T1000 (cell line): ENCODE data around the gene ZNF488.
"Not testable (repeated sequence)": the region's sequence is repeated elsewhere in the genome, so short reads cannot be mapped to it uniquely, and the experiment has no call there.

Experiments
- DNase-seq: peaks from one replicate; lab custom pipeline; 2025; ENCODE audit warnings: mixed read lengths; lab: John Stamatoyannopoulos, UW

The ZNF488 gene, protein sequence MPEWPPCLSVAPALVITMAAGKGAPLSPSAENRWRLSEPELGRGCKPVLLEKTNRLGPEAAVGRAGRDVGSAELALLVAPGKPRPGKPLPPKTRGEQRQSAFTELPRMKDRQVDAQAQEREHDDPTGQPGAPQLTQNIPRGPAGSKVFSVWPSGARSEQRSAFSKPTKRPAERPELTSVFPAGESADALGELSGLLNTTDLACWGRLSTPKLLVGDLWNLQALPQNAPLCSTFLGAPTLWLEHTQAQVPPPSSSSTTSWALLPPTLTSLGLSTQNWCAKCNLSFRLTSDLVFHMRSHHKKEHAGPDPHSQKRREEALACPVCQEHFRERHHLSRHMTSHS

DNA sequence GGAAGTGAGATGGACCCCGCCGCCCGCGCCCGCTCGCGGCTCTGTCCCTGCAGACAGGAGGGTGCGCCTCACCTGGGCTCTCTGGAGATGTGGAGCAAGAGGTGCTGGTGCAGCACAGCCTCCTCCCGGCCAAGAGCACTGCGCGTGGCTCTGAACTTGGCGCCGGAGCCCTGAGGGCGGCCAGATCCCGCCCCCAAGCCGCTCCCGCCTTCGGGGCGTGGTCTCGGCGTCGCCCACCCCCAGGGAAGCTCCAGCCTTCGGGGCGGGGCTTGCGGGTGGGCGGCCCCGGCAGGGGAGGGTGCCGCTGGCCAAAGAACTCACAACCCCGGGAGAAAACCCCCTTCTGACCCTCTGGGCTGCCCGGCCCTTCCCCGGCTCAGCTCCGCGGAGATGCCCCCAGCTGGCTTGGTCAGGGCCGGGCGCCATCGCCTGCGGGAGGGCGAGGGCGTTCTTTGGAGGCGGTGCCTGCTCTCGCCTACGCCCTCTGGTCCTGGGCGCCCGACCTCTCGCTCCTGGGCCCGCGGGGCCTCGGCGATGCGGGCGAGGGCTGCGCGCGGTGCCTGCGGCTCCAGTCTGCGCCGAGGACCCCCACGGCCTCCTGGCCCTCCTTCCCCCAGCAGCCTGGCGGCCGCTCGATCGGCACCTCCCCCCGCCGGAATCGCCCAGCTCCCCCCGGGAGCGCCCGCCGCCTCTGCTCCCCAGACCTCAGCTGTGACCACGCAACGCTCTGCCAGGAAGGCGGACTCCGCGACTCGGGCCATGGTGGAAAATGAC lies at the start of gene ZNF488:
Gene ZNF488 (minus strand): TSS at position 146 of the 774 bp plus-strand sequence. CDS start 15,464 bp downstream, outside the sequence.
- peak; percentile 88 for DNase-seq

DNA sequence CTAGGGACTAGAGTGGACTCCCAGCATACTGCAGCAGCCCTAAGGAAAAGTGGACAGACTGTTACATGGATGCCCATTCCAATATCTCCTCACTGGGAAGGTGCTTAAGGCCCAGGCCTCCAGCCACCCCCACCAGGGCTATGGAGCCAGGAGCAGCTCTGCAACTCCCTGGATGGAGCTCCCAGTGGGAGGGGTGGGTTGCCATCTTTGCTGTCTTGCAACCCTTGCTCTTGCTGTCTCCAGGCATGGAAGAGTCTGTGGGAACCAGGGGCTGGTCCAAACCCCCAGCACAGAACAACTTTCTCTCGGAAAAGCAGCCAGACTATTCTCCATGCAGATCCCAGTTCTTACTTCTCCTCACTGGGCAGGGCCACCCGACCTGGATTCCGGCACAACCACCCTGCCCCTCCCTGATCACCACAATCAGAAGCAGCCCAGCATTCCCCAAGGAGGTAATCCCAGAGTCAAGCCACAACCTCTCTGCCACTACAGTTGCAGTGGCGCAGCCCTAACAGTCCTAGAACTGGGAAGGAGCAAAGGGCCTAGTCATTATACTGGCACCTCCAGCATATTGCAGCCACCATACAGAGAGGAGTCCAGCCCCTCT lies 41.8 kb upstream of the ZNF488 start:
- no peak for DNase-seq

DNA sequence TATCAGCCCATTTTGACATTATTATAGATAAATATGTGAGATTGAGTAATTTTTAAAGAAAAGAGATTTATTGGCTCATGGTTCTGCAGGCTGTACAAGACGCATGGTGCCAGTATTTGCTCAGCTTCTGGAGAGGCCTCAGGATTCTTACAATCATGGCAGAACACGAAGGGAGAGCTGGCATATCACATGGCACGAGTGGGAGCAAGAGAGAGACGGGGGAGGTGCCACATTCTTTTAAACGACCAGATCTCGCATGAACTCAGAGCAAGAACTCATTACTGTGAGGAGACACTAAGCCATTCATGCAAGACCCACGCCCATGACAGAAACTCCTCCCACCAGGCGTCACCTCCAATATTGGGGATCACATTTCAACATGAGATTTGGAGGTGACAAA lies 40.1 kb upstream of the ZNF488 start:
- DNase-seq: no peak

DNA sequence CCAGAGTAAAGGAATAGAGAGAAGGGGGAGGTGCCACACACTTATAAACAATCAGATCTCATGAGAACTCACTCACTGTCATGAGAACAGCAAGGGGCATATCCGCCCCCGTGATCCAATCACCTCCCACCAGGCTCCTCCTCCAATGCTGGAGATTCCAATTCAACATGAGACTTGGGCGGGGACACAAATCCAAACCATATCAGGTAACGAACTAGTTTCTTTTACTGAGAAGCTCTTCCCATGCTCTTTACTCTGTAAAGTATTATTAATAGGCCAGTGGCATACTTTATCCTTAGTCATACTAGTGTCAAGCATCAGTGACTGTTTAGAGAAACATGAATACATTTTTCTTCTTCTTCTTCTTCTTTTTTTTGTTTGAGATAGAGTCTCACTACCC lies 39.4 kb upstream of the ZNF488 start:
- no peak for DNase-seq

DNA sequence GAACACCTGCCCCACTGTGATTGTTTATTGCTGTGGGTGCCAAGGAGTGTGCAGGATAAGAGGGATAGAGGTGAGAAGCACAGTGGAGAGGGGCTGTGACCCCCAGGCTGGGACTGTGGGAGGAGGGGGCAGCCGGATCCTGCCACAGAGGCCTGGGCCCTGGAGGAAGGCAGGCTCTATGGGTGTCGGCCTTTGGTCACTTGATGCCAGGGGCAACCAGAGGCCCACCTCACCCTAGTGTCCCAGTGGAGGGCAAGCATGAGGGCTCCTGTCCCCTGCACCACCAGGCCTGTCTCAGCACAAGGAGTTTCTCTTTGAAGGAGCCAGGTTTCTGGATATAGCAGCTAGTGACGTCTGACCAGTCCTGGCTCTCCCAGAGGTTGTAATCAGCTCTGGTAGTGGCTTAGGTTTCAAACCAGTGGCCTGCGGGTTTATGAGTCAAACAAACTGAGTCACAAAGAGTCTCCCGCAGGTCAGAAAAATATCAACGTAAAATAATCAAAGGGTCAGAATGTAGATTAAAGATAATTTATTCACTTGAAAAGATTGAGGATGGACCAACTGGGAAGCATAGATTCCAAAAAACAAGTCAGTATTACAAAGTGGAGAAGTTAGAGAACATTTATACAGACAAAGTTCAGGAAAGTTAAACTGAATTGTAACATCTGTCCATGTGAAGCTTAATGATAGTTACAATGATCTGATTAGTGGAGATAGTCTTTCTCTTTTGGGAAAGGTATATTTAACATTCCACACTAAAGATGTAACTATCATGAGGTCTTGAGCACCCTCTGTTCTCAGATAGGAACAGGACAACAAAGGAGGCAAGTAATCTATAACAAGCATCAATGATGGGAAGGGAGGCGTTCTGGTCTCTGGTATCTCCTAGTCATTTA lies 37.2 kb upstream of the ZNF488 start:
- peak; percentile 70 for DNase-seq

DNA sequence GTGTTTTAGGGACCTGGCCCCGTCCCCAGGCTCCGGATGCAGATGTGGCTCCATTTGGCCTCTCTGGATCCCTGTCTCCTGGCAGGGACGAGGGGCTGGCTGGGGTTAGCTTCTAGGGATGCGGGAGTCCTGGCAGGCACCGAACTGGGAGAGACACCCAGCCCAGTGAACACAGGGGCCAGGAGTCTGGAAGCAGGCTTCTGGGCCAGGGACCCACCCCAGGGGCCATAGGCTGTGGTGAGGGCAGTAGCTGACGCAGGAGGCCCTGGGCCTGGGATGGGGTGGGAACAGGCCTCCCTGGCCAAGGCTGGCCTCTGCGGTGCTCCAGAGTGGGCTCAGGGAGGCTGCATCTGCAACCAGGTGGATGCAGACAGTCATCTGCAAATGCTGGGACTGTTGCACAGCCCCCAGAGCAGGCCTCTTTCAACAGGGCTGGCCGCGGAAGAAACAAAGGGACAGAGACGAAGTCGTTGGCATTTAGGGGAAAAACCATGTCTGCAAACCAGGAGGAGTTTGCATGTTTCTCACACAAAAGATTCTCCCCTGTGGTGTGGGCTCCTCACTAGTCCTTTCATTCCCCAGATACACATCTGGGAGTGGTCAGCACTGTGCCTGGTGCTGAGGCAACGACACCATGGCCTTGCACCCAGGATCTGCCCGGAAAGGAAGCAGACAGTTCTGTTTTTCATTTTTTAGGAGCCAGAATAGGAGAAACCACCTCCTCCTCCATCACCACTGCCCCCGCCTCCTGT lies 36.4 kb upstream of the ZNF488 start:
- no peak for DNase-seq

DNA sequence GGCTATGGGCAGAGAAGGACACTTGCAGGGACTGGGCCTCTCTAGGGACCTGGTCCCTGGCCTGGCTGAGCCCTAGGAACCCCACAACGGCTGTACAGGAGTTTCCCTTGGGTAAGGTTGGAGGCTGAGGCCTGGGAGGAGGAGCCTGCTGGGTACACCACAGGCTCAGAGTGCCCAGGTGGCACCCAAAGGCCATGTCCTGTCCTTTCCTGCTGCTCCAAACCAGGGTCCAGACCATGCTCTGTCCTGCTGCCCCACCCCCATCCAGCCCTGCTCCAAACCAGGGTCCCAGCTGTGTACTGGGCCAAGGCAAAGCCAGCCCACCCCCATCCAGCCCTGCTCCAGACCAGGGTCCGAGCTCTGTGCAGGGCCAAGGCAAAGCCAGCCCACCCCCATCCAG lies 35.3 kb upstream of the ZNF488 start:
- DNase-seq: no peak

DNA sequence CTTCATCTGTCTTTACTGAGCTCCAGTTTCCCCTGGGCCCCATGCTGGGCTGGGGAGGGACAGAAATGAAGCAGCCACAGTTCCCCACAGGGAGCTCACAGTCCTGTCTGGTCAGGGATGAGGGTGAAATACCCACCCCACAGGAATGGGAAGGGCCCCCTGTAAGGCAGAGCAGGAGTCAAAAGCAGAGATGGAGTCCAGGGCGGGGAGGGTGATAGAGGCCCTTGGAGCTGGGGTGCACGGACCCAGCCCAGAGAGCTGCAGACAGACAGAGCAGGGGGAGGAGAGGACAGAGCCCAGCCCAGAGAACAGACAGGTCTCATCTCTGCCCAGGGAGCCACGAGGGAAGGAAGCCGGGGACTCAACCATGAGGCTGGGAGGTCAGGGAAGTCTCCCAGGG lies 34.9 kb upstream of the ZNF488 start:
- DNase-seq: no peak

DNA sequence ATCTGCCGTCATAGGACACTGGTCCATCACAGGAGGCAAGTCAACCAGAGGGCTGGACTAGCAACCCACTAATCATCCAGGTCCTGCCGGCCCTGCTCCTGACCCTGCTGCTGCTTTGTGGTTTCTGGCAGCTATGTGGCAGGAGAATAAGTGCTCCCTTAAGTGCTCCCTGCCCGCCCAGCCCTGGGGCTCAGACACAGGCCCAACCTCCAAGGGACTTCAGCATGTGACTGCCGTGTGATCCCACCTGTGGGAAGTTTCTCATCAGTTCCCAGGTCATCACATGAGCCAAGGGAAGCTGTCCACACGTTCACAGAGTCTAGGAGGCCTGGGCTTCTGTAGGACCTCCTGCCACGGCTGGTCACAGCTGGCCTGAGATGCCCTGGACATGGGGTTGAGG lies 34.2 kb upstream of the ZNF488 start:
- DNase-seq: no peak

DNA sequence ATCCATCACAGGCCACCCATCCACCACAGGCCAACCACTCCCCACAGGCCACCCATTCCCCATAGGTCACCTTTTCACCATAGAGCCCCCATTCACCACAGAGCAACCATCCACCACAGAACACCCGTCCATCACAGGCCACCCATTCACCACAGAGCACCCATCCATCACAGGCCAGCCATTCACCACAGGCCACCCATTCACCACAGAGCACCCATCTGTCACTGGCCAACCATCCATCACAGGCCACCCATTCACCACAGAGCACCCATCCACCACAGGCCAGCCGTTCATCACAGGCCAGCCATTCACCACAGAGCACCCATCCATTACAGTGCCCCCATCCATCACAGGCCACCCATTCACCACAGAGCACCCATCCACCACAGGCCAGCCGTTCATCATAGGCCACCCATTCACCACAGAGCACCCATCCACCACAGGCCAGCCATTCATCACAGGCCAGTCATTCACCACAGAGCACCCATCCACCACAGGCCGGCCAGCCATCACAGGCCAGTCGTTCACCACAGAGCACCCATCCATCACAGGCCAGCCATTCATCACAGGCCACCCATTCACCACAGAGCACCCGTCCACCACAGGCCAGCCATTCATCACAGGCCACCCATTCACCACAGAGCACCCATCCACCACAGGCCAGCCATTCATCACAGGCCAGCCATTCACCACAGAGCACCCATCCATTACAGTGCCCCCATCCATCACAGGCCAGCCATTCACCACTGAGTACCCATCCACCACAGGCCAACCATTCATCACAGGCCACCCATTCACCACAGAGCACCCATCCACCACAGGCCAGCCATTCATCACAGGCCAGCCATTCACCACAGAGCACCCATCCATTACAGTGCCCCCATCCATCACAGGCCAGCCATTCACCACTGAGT lies 32.5 kb upstream of the ZNF488 start:
- not testable (repeated sequence) for DNase-seq

DNA sequence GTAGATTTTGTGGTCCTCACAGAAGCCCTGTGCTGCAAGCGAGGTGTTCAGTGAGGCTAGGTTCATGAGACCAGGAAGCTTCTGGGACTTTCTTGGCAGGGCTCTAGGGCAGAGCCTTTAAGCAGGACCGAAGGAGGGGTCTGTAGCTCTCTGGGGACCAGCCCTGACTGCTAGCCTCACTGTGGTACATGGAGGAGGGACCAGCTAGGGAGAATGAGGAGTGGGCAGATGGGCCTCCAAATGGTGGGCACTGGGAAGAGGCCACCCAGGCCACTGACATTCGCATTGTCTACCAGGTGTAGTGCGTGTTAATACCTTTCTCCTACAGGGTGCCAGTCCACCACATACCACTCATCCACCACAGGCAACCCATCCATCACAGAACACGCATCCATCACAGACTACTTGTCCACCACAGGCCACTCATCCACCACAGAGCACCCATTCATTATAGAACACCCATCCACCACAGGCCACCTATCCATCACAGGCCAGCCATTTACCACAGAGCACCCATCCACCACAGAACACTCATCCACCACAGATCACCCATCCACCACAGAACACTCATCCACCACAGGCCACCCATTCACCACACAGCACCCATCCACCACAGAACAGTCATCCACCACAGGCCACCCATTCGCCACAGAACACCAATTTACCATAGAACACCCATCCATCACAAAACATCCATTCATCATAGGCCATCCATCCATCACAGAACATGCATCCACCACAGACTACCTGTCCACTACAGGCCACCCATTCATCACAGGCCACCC lies 31.6 kb upstream of the ZNF488 start:
- DNase-seq: no peak

DNA sequence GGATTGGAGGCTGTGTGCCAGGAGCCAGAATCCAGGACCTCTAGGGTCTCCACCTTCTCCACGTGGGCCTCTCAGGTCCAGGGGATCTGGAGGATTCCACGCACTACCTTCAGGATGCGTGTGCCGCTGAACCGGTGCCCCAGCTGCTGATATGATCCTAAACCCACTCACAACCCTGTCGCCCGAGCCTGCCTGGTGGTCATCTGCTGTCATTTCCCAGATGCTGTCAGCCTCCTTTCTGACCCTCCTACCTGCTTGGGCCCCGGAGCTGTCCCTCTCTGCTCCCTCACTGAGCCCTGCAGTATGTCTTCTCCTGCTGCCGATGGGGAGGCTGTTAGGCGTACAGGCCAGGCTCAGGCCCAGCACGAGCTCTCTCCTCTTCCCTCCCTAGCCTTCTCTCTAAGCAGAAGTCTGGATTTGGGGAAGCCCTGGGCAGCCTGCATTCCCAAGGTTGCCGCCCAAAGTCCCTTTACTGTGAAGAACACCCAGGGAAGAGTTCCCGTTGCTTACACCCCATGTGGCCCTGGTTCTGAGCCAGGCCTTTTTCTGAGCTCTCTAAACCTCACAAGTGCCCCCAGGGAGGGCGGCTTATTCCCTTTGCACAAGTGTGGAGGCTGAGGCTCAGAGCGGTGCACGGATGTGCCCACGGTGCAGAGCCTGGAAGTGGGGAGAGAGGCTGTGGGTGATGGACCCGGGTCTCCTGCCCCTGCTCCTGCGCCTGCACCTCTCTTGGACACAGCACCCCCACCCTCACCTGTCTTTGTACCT lies 30.8 kb upstream of the ZNF488 start:
- no peak for DNase-seq

DNA sequence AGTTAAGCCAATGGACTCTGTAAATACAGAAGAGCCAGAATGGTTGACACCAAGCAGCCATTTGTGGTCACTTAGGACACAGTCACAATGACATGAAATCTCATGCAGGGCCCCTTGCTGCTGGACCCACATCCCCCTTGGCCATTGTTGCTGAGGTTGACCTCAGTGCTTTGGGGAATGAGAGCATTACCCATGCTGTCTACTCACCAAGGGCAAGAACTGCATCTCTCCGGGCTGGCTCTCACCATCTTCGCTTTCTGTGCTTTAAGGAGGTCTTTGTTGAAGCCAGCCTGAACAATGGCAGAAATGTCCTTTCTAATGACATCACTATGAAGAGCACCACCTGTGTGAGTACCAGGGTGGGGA lies 30.1 kb upstream of the ZNF488 start:
- no peak for DNase-seq

DNA sequence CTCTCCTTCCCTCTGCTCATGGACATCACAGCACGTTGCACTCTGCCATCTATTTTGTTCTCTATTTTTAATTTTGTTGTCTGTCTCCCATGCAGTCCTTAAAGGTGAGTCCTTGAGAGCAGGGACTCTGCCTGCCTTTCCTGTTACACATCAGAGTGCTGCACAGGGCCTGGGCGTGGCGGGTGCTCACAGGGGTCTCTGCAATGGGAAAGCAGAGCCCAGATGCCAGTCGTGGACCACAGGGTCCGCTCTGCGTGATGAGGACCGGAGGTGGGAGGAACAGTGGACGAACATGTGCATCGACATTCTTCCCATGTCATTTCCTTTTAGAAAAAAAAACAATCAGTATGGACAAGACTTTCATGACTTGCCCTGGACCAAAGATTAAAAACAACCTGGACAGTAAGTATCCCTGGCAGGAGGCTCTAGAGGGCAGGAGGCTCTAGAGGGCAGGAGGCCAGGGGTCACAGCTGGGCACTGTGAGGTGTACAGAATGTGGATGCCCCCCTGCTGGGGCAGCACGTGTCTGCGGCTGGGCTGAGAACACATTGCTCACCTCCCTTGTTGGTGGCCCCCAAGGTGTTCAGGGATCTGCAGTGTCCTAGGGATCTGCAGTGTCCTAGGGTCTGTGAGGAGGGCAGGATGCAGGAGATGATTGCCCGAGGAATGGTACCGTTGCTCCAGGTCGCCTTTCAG lies 29.6 kb upstream of the ZNF488 start:
- no peak for DNase-seq

DNA sequence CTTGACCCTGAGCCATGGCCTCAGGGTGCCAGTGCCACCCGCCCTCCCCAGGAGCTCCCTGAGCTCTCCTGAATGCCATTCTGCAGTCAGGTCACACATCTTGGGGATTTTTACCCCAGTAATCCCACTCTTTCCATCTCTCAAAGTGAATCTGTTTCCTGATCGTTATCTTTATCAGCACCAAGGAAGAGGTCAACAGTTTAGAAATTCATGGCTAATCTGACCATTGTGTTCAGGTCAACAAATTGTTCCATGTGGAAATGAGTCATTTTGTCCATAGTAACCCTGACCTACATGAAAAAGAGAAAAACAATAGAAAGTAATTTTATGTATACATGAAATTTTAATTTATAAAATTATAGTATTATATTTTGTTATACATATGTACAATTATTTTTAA lies 28.8 kb upstream of the ZNF488 start:
- no peak for DNase-seq

DNA sequence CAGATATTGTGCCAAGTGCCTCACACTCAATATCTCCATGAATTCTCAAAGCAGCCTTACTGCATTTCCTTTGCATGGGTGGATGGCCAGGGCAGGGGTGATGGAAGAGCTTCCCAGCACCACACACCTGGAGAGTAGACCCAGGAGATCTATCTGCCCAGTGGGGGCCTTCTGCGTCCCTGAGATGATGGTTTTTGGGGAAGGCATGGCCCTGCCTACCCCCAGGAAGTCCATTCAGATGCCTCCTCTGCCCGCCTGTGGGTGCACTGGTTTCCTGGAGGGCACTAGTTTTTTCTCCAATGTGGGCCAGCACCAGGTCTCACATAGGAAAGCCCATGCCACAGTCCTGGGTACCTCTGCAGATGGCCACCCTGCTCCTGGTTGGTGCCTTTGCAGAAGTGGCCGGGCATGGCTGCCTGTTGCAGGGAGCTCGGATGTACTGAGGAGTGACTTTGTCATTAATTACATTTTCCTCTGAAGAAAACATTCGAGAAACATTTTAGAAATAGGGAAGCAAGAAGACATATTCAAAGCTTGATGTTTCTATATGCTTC lies 28.2 kb upstream of the ZNF488 start:
- DNase-seq: no peak

DNA sequence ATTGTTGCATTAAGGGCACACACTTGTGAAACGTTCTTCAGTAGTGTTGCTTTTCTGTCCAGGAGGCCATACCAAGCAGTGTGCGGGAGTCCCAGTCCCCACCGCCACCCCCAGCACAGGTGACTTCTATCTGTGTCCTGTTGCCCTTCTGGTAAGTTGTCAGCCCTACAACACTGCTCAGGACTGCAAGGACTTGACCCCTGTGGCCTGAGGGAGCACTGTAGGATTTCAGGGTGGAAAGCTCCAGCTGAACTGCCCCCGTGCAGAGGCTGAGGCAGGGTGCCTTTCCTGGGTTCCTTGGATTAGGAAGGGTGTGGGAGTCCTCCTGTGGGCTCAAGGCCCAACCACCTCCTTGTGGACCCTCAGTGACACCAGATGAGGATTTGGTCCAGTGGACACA lies 26.8 kb upstream of the ZNF488 start:
- DNase-seq: no peak

DNA sequence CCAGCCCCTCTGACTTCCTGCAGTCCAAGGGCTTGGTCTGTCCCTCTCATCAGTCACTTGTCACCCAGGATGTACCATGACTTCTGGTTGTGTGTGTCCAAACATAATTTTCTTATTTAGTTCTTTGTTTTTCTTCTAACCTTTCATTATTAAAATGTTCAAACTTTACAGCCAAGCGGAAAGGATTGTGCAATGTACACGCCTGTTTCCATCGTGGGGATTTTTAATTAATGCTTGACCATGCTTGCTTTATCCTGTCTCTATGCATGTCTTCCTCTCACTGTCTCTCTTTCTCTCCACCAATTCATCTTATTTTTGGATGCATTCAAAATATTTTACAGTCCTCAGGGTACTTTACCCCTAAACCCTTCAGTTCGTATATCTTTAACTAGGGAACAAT lies 26.2 kb upstream of the ZNF488 start:
- DNase-seq: no peak
